ENCODE measurements around the gene FABP7. TPM values are rescaled to one million over a fixed set of nuclear protein-coding genes. Genes with fewer than 3 reads are reported as not detected.

FABP7 gene
- not detected for total RNA-seq
- polyA plus RNA-seq: not detected

DNA sequence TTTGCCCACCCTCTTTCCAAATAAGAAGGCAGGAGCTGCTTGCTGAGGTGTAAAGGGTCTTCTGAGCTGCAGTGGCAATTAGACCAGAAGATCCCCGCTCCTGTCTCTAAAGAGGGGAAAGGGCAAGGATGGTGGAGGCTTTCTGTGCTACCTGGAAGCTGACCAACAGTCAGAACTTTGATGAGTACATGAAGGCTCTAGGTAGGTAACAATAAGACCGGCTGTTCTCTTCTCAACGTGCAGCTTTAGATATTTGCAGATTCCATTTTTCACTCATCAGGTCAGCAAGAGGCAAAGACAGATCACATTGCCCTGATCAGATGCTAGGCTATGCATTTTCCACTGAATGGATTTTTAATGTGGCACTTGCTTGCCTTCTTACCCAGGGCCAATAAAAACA lies at the start of gene FABP7:
TSS of gene FABP7 (plus strand) at position 50 of the 400 bp plus-strand sequence. CDS start at position 129, 79 bp downstream.
- Mint-ChIP-seq H3K27ac (no peak within 1 kb of the TSS), H3K27me3 (peaks cover 3% of the 10 kb centered on the region in 2 donors), H3K4me1 (no peaks in the 10 kb centered on the region), H3K9me3 (peaks cover 0 to 4% (median 0%) of the 10 kb centered on the region in 8 donors), H3K4me3 (no peak within 1 kb of the TSS), H3K36me3 (no peaks in the 10 kb centered on the region)
- CTCF ChIA-PET (ENCODE audit: partially characterized antibody): no interaction called here
- Histone ChIP-seq H3K27ac (ENCODE audit: low read depth, low read length) (no peak within 1 kb of the TSS), H3K4me1 (ENCODE audit: insufficient read depth, low read length) (no peaks in the 10 kb centered on the region), H3K36me3 (ENCODE audit: insufficient read depth, low read length) (no peaks in the 10 kb centered on the region), H3K9me3 (ENCODE audit: control insufficient read depth in 1 of 2, low read length in 2 of 2) (no peaks in the 10 kb centered on the region), H3K4me3 (ENCODE audit: low read length in 2 of 2) (no peak within 1 kb of the TSS), H3K27me3 (ENCODE audit: insufficient read depth, low read length) (no peaks in the 10 kb centered on the region)
- intact Hi-C loops (cut with micrococcal nuclease): no loop called here
- DNase-seq: no peak
- POLR2A ChIA-PET (ENCODE audit: partially characterized antibody): no interaction called here

DNA sequence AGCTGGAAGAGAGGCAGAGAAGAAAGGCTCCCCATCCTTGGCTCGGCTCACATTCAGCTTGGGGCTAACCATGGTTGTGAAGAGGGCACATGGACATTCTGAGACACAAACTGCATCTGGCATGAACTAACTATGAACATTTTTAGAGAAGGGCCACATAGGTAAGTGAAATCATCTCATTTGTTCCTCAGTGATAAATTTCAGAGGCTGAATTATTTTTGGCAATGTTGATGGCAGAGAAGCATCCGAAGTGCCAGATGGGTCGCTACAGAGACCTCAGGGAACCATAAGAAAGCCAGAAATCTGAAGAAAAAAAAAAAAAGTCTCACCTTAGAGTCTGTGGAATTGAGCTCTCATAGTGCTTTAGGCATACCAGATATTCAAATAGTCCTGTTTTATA lies 49.2 kb upstream of the FABP7 start:
- Mint-ChIP-seq H3K4me3 (no peak overlapping the region), H3K4me1 (no peaks in the 10 kb centered on the region), H3K27me3 (peaks cover 0 to 3% of the 10 kb centered on the region in 2 donors), H3K27ac (no peak overlapping the region), H3K36me3 (no peaks in the 10 kb centered on the region), H3K9me3 (peaks cover 0 to 2% (median 0%) of the 10 kb centered on the region in 8 donors)
- intact Hi-C loops (cut with micrococcal nuclease): loop anchor here (1.0 kb wide), 1 partner anchor 109 kb away; no protein-coding TSS in a partner anchor
- no peak for DNase-seq
- H3K27ac ChIP-seq (ENCODE audit: low read depth, low read length): no peak overlapping the region
- ChIA-PET CTCF (ENCODE audit: partially characterized antibody) (interaction anchor here (4.2 kb wide), 1 partner anchor 109 kb away, joined by 17 read pairs; no protein-coding TSS in a partner anchor), POLR2A (ENCODE audit: partially characterized antibody) (no interaction called here)
- no peaks in the 10 kb centered on the region for H3K9me3 ChIP-seq (ENCODE audit: control insufficient read depth in 1 of 2, low read length in 2 of 2)
- no peaks in the 10 kb centered on the region for H3K36me3 ChIP-seq (ENCODE audit: insufficient read depth, low read length)
- no peaks in the 10 kb centered on the region for H3K27me3 ChIP-seq (ENCODE audit: insufficient read depth, low read length)
- H3K4me3 ChIP-seq (ENCODE audit: low read length in 2 of 2): no peak overlapping the region
- H3K4me1 ChIP-seq (ENCODE audit: insufficient read depth, low read length): no peaks in the 10 kb centered on the region

DNA sequence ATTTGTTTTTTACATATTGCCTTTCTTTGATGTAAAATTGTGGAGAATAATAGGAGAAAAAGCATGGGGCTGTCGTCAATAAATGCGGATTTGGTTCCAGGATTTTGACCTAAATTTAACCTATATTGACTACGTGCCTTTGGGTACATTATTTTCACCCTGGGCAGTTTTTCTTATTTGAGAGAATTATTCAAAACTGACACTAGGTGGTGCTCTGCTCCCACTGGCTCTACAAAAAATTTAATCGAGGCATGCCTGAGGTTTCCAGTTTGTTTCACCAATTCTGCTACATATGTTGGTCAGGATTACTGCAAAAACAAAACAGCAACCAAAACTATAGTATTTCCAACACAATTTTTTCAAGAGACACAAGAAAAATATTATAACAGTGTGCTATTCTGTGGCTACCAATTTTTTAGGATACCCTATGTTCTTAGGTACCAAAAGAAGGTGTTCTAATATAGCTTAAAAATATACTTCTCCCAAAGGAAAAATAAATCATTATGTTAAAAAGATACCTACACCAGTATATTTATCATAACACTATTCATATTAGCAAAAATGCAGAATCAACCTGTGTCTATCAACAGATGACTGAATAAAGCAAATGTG lies 48.6 kb upstream of the FABP7 start:
- H3K4me3 Mint-ChIP-seq: no peak overlapping the region
- H3K4me1 Mint-ChIP-seq: no peaks in the 10 kb centered on the region
- Histone ChIP-seq H3K27ac (ENCODE audit: low read depth, low read length) (no peak overlapping the region), H3K36me3 (ENCODE audit: insufficient read depth, low read length) (no peaks in the 10 kb centered on the region), H3K9me3 (ENCODE audit: control insufficient read depth in 1 of 2, low read length in 2 of 2) (no peaks in the 10 kb centered on the region), H3K27me3 (ENCODE audit: insufficient read depth, low read length) (no peaks in the 10 kb centered on the region), H3K4me3 (ENCODE audit: low read length in 2 of 2) (no peak overlapping the region), H3K4me1 (ENCODE audit: insufficient read depth, low read length) (no peaks in the 10 kb centered on the region)
- POLR2A ChIA-PET (ENCODE audit: partially characterized antibody): no interaction called here
- peak in 2 of 5 donors; percentile 12 to 15 for DNase-seq
- CTCF ChIA-PET (ENCODE audit: partially characterized antibody): interaction anchor here (1.0 to 4.2 kb wide), 2 partner anchors 10 to 108 kb away, joined by 3 to 17 read pairs; no protein-coding TSS in a partner anchor
- peaks cover 0 to 2% (median 0%) of the 10 kb centered on the region in 8 donors for H3K9me3 Mint-ChIP-seq
- intact Hi-C loops (cut with micrococcal nuclease): loop anchor here (1.0 kb wide), 1 partner anchor 108 kb away; no protein-coding TSS in a partner anchor
- no peak overlapping the region for H3K27ac Mint-ChIP-seq
- H3K27me3 Mint-ChIP-seq: peaks cover 0 to 3% of the 10 kb centered on the region in 2 donors
- no peaks in the 10 kb centered on the region for H3K36me3 Mint-ChIP-seq

DNA sequence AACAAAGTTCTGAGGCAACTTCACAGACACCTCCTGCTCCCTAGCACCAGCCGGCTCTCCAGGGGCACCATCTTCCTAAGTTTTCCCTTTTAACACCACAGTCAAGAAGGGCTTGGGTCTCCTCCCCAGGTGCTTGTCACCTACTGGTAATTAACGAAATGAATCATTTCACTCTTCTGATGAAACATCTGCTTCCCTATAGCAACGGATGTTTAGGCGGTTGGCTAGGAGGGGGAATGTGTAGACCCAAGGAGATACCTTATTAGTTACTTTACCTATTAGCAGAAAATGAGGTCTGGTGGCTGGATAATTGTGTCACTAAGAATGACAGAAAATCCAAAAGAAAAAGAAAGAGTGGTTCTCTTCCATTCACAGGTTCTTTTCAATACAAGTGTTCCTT lies 46.3 kb upstream of the FABP7 start:
- Histone ChIP-seq H3K4me3 (ENCODE audit: low read length in 2 of 2) (no peak overlapping the region), H3K27ac (ENCODE audit: low read depth, low read length) (no peak overlapping the region), H3K36me3 (ENCODE audit: insufficient read depth, low read length) (no peaks in the 10 kb centered on the region), H3K9me3 (ENCODE audit: control insufficient read depth in 1 of 2, low read length in 2 of 2) (no peaks in the 10 kb centered on the region), H3K27me3 (ENCODE audit: insufficient read depth, low read length) (no peaks in the 10 kb centered on the region), H3K4me1 (ENCODE audit: insufficient read depth, low read length) (no peaks in the 10 kb centered on the region)
- no peaks in the 10 kb centered on the region for H3K36me3 Mint-ChIP-seq
- H3K27me3 Mint-ChIP-seq: peaks cover 0 to 3% of the 10 kb centered on the region in 2 donors
- ChIA-PET POLR2A (ENCODE audit: partially characterized antibody) (no interaction called here), CTCF (ENCODE audit: partially characterized antibody) (interaction anchor here (4.2 kb wide), 1 partner anchor 106 kb away, joined by 17 read pairs; no protein-coding TSS in a partner anchor)
- H3K27ac Mint-ChIP-seq: no peak overlapping the region
- H3K9me3 Mint-ChIP-seq: peaks cover 0 to 2% (median 0%) of the 10 kb centered on the region in 8 donors
- DNase-seq: no peak
- H3K4me3 Mint-ChIP-seq: no peak overlapping the region
- intact Hi-C loops (cut with micrococcal nuclease): no loop called here
- no peaks in the 10 kb centered on the region for H3K4me1 Mint-ChIP-seq

DNA sequence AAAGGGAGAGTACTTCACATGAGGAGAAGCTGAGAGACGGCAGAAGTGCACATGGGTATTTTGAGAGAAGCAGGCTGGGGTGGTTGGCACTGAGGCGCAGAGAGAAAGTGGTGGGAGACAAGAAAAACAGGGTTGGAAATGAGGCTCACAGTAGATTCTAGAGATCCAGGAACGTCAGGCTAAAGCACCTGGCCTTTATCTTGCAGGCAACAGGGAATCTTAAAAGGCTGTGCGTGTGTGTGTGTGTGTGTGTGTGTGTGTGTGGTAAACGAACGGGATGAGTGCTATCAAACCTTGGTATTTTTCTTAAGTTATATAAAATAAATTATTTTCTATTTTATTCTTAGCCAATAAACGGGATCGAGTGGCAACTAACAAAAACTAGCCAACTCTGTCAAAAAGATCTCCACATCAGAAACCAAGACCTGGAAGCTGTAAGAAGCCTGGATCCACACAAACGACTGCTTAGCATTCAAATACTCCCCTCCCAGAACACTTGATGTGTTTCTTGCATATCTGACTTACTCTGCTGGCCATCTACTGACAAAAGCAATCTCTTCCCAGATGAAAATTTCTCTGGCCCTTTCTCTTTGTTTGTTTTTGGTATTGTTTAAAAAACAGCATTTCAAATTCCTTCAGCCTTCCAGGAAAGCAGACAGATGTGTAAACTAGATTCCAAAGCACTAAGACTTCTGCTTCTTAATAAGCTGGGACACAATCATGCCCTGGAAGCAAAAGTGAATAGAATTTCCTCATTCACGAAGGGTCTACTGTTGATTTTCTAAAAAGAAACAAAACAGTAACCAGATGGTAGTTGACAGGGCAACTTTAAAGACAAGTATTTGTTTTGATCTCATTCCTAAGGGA lies 44.8 kb upstream of the FABP7 start:
- no peak overlapping the region for H3K27ac Mint-ChIP-seq
- peaks cover 0 to 3% of the 10 kb centered on the region in 2 donors for H3K27me3 Mint-ChIP-seq
- no peaks in the 10 kb centered on the region for H3K9me3 ChIP-seq (ENCODE audit: control insufficient read depth in 1 of 2, low read length in 2 of 2)
- POLR2A ChIA-PET (ENCODE audit: partially characterized antibody): no interaction called here
- H3K4me3 ChIP-seq (ENCODE audit: low read length in 2 of 2): no peak overlapping the region
- H3K36me3 Mint-ChIP-seq: no peaks in the 10 kb centered on the region
- H3K27me3 ChIP-seq (ENCODE audit: insufficient read depth, low read length): no peaks in the 10 kb centered on the region
- no peak overlapping the region for H3K4me3 Mint-ChIP-seq
- no peaks in the 10 kb centered on the region for H3K4me1 ChIP-seq (ENCODE audit: insufficient read depth, low read length)
- intact Hi-C loops (cut with micrococcal nuclease): no loop called here
- no peak for DNase-seq
- H3K9me3 Mint-ChIP-seq: peaks cover 0 to 2% (median 0%) of the 10 kb centered on the region in 8 donors
- H3K36me3 ChIP-seq (ENCODE audit: insufficient read depth, low read length): no peaks in the 10 kb centered on the region
- H3K27ac ChIP-seq (ENCODE audit: low read depth, low read length): no peak overlapping the region
- H3K4me1 Mint-ChIP-seq: no peaks in the 10 kb centered on the region
- CTCF ChIA-PET (ENCODE audit: partially characterized antibody): no interaction called here

DNA sequence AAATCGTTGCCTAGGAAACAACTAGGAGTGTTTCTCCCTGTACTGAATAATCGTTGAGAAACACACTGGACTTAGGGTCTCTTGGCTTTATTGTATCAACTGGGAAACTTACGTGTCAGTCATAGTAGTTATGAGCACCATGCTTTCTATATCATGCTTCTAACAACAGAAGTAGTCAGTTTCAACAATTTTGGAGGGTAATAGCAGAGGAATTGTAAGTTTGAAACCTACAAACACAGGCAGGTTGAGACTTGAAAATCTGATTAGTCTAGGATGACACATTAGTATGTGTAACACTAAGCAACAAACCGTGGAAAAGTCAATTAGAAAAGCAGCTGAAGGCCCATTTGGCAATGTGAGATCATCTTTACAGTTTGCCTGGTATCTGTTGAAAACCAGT lies 43.9 kb upstream of the FABP7 start:
- POLR2A ChIA-PET (ENCODE audit: partially characterized antibody): no interaction called here
- Histone ChIP-seq H3K9me3 (ENCODE audit: control insufficient read depth in 1 of 2, low read length in 2 of 2) (no peaks in the 10 kb centered on the region), H3K4me3 (ENCODE audit: low read length in 2 of 2) (no peak overlapping the region), H3K27me3 (ENCODE audit: insufficient read depth, low read length) (no peaks in the 10 kb centered on the region), H3K27ac (ENCODE audit: low read depth, low read length) (no peak overlapping the region), H3K36me3 (ENCODE audit: insufficient read depth, low read length) (no peaks in the 10 kb centered on the region), H3K4me1 (ENCODE audit: insufficient read depth, low read length) (no peaks in the 10 kb centered on the region)
- H3K36me3 Mint-ChIP-seq: no peaks in the 10 kb centered on the region
- H3K4me3 Mint-ChIP-seq: no peak overlapping the region
- intact Hi-C loops (cut with micrococcal nuclease): no loop called here
- no peak for DNase-seq
- no peaks in the 10 kb centered on the region for H3K9me3 Mint-ChIP-seq
- H3K4me1 Mint-ChIP-seq: no peaks in the 10 kb centered on the region
- H3K27ac Mint-ChIP-seq: no peak overlapping the region
- CTCF ChIA-PET (ENCODE audit: partially characterized antibody): no interaction called here
- peaks cover 0 to 2% of the 10 kb centered on the region in 2 donors for H3K27me3 Mint-ChIP-seq

DNA sequence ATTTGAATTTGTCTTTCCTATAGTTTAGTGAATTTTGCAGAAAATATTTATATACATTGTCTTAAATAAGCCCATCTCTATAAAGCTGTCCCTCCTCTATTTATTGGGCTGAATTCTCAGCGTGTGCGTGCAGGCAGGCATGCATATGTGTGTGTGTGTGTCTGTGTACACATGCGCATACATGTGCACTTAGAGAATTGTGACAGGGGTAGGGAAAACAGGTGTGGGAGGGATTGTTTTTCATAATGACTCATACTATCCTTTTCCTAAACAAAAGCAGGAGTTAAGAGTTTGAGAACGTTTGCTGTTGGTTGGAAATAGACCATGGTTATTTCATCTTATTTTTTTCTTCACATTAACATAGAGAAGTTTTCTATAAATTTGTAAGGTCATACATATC lies 43.4 kb upstream of the FABP7 start:
- intact Hi-C loops (cut with micrococcal nuclease): no loop called here
- H3K4me3 Mint-ChIP-seq: no peak overlapping the region

More for the DNA sequence above, 43.4 kb upstream of the FABP7 start:
- Mint-ChIP-seq H3K27ac (no peak overlapping the region), H3K9me3 (no peaks in the 10 kb centered on the region), H3K36me3 (no peaks in the 10 kb centered on the region), H3K4me1 (no peaks in the 10 kb centered on the region), H3K27me3 (peaks cover 0 to 2% of the 10 kb centered on the region in 2 donors)
- Histone ChIP-seq H3K27ac (ENCODE audit: low read depth, low read length) (no peak overlapping the region), H3K9me3 (ENCODE audit: control insufficient read depth in 1 of 2, low read length in 2 of 2) (no peaks in the 10 kb centered on the region), H3K27me3 (ENCODE audit: insufficient read depth, low read length) (no peaks in the 10 kb centered on the region), H3K4me1 (ENCODE audit: insufficient read depth, low read length) (no peaks in the 10 kb centered on the region), H3K36me3 (ENCODE audit: insufficient read depth, low read length) (no peaks in the 10 kb centered on the region), H3K4me3 (ENCODE audit: low read length in 2 of 2) (no peak overlapping the region)
- CTCF ChIA-PET (ENCODE audit: partially characterized antibody): no interaction called here
- POLR2A ChIA-PET (ENCODE audit: partially characterized antibody): no interaction called here
- DNase-seq: no peak
